OCI-M2 (cell line): ENCODE data around the gene MPHOSPH10.
"Not testable (repeated sequence)": the region's sequence is repeated elsewhere in the genome, so short reads cannot be mapped to it uniquely, and the experiment has no call there.

Experiments
- DNase-seq: peaks from one replicate; lab custom pipeline; 2025; ENCODE audit not compliant: unreplicated experiment; lab: John Stamatoyannopoulos, UW

The MPHOSPH10 gene

DNA sequence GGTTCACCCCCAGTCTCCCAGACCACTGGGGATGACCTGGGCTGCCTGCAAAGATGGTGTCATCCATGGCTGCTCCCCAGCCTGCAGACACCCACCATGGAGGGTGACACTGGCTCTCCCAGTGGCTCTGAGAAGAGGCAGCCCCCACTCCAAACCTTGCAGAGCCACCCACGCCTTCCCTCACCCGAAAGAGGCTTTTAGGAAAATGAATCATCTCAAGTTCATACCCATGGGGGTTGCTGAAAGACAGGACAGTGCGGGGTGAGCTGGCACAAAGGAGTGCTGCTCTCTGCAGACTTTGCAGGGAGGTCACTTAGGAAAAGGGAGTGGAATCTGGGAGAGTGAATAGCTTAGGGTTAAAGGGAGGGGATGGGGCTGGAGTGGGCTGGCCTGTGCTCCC, 36.4 kb downstream of the MPHOSPH10 start:
- DNase-seq: no peak

DNA sequence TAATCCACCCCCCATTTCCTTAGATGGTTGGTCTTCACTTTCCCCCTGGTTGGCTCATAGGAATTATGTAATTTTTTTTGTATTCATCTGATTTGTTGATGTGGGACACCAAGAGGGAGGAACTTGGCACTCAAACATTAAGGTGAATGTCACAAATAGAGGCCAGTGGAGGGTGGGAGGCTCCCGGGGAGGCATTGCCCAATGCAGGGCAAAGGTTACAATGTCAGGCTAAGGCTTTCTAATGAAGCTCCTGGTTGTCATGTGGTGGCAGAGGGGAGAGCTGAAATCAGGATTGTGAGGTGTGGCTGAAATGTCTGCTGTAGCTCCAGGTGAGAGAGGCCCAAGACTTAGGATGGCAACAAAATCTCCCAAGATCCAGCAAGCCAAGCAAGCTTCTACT, 42.7 kb downstream of the MPHOSPH10 start:
- DNase-seq: no peak

DNA sequence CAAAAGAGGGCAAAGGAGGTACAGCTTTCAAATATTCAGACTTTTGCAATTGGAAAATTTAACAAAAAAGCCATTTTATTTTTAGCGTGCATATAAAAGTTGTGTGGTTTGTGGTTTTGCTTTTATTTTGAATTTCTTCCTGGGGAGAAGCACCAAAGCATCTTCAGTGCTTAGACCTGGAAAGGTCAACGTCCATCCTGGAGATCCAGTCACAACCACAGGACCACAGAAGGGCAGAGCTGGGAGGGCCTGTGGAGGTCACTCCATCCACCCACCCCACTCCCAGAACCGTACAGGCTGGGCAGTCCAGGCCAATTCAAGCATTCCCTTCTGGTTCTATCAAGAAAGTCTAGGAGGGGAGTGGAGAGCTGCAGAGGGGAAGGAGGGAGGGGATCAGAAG, 43.8 kb downstream of the MPHOSPH10 start:
- no peak for DNase-seq

DNA sequence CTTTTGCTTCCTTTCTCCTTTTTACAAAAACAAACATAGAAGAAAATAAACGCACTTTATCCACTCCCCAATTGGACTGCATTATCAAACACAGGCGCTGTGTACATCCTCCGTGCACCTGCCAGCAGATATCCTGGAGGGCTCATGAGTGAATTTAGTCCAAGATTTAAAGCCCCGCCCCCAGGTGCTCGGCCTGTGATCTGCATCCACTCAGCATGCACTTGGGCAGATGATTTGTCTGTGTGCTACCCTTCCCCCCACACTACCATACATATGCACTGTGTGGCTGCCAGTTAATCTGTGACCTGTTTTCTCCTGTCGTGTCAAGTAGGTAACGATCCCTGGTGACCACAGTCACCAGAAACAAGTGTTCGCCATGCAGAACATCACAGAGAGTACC, 48.4 kb downstream of the MPHOSPH10 start:
- not testable (repeated sequence) for DNase-seq

DNA sequence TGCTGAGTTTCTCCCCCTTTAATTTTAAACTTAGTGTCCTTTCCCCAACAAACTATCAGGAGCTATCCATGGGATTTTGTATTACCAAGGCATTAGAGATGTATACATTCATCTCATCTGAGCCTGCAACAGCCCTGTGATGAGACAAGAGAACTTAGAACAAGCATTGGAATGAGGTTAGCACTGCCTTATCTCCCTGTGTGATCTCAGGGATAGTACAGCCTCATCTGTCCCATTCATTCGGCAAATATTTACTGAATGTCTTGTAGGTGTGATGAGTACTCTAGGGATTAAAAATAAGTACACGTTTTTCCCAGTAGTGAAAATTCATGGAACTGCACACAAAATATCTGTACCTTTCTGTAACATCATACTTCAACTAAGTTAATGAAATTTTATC, 50.9 kb downstream of the MPHOSPH10 start:
- DNase-seq: no peak

DNA sequence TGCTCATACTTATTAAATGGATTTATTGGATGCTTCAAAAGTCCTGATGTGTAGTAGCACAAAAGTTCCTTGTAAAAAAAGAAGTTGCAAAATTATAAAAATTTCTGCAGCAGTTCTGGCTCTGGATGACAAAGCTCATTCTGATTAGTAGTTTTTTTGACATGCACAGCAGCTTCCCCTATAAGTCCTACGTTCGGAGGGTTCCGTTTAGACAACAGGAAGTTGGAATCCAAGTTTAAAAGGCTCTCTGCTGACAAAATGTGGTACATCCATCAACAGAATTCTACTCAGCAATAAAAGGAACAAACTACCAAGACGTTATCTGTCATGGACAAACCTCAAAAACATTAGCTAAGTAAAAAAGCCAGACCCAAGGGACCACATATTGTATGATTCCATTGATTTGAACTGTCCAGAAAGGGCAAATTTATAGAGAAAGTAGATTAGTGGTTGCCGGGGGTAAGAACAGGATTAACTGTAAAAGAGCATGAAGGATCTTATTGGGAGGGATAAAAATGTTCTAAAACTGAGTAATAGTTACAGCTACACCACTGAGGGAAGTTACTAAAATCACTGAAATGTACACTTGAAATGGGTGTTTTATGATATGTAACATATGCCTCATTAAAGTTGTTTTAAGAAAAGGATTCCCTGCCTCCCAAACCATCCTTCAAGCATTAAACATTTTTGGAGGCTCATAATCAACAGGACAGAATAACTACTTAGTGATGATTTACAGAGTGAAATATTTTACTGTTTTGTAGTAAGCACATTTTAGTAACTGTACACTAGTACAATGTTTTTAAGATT, 53.1 kb downstream of the MPHOSPH10 start:
- DNase-seq: not testable (repeated sequence)

DNA sequence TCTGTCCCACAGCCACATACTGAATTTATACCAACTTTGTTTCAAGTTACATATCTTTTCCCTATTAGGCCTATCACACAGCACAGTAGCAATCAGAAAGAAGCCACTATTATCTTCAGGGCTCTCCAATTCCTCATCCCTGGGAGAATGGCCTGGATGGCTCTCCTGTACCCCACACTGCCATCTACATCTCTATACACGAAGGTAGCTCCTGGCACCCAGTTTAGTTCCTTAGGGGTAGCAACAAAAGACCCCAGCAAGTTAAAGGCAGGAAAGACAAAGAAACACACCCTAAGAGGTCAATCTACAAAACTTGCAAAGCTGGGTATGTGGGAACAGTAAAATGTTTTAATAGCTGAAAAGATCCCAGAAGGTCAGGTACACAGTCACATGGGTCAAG, 56.5 kb downstream of the MPHOSPH10 start:
- DNase-seq: no peak

DNA sequence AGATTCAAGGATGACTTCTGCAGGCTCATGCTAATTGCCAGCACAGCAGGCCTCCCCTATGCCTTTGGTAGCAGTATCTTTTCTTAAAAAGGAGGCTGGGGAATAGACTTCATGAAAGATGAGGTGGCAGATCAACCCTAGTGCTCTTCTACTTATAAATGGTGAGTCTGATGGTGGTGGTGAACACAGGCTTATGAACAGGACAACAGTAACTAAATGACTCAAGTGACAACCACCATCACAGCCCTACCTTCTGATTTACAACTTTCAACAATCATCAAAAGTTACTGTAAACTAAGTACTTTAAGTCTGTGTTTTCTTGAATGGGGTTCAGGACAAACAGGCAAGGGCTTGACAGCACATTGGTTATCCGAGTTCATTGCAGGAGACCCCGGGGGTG, 57.2 kb downstream of the MPHOSPH10 start:
- no peak for DNase-seq

DNA sequence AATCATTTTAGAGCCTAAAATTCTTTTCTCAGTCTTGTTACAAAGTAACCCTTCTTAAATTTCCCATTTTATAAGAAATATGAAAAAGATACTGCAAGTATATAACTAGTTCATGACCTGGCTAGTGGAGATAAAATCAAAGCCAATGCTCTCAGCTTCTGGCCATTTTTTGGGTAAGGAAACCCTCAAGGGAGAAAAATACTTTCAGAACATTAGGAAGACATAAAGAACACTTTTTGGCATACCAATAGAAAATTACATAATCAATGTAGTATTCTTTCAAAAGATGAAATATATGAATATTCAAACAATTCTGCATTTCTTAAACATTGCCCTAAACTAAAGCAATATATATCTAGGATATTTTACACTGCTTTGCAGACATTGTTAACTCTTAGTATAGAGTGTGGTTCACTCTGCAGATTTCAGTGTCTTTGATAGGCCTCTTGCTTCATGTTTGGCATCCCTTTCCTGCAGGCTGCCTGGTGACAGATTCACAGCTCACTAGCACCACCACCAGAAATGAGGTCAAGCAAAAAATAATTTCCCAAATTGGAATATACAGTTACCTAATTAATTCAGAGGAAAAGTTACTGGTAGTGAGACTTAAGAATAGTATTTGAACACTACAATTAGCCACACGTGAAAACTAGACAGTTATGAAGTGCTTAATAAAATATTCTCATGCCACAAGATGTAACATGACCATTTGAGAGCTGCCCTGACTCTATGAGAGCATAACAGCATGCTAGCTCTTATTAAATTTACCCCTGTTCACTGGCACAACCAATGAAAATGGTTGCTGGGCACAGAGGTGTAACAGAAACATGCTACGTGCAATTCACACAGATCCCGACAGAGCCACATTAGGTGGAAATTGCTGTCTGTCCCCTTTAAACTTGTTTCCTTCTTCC, 60.5 kb downstream of the MPHOSPH10 start:
- DNase-seq: no peak

DNA sequence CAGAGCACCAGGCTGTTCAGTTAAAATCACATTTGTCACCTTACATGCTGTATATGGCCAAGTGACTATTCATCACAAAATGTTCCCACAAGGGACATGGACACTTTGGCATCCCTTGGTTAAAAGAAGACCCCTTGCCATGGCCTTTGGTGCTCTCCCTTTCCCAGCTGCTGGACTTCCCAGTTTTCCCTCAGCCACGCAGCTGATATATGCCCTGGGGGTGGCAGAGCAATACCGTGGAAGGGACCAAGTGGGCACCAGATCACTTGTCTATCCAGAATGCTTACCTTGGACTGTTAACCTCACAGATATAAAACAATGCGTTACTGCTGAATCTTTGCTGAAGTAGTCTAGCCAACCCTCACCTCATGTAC, 61.1 kb downstream of the MPHOSPH10 start:
- DNase-seq: no peak
